ENCODE measurements around the gene TMEM175. TPM values are rescaled to one million over a fixed set of nuclear protein-coding genes. Genes with fewer than 3 reads are reported as not detected.

The TMEM175 gene
- total and polyA plus RNA-seq, 9 of the 15 experiments (the other 6 are each of a cell fraction or from before 2014, with no cell fraction given) = 0.13 to 30.9 (median 9.4) TPM

- TF ChIP-seq MECOM (CRISPR knock-in tag; IDR thresholded peaks at IDR 0.05) = 0 out of 2 replicates have a peak, but pooled peaks have one; percentile 29
- no peak for TF ChIP-seq CHD7 (IDR thresholded peaks at IDR 0.05; ENCODE audit: low read depth, low read length)
- peak; percentile 62; the same call in 1 of the 2 replicates for TF ChIP-seq NR2C1 (IDR thresholded peaks at IDR 0.05)
- peak; percentile 77 for TF ChIP-seq NR2C1 (tag; IDR thresholded peaks at IDR 0.05)
- peak; percentile 66; the same call in 1 of the 2 replicates for TF ChIP-seq ZNF395 (CRISPR knock-in tag; IDR thresholded peaks at IDR 0.05)
- TF ChIP-seq JUNB (CRISPR knock-in tag; conservative IDR thresholded peaks at IDR 0.05) = no peak
- TF ChIP-seq ARID1B (IDR thresholded peaks at IDR 0.05) = peak; percentile 45
- peak; percentile 82 for TF ChIP-seq POLR2B (IDR thresholded peaks at IDR 0.05; ENCODE audit: low read depth, partially characterized antibody)
- no peak for TF ChIP-seq RHOXF2B (CRISPR knock-in tag; conservative IDR thresholded peaks at IDR 0.05)
- TF ChIP-seq ZNF239 (CRISPR knock-in tag; IDR thresholded peaks at IDR 0.05) = no peak; the same call in 1 of the 2 replicates
- 0 out of 4 replicates have a peak, but pooled peaks of 1 of the 2 experiments have one; percentile 26 for TF ChIP-seq ZMIZ1 (IDR thresholded peaks at IDR 0.05; ENCODE audit: low read depth in 2 of 2, low read length in 2 of 2)
These were observed 60.2 kb downstream of the TMEM175 start (continued) for GRCh38 chr4:992297-993110.

Measured in K562 (cell line).